Measurements from ENCODE around the gene PLEKHN1.
"Not testable (repeated sequence)": the region's sequence is repeated elsewhere in the genome, so short reads cannot be mapped to it uniquely, and the experiment has no call there.

The PLEKHN1 gene

DNA sequence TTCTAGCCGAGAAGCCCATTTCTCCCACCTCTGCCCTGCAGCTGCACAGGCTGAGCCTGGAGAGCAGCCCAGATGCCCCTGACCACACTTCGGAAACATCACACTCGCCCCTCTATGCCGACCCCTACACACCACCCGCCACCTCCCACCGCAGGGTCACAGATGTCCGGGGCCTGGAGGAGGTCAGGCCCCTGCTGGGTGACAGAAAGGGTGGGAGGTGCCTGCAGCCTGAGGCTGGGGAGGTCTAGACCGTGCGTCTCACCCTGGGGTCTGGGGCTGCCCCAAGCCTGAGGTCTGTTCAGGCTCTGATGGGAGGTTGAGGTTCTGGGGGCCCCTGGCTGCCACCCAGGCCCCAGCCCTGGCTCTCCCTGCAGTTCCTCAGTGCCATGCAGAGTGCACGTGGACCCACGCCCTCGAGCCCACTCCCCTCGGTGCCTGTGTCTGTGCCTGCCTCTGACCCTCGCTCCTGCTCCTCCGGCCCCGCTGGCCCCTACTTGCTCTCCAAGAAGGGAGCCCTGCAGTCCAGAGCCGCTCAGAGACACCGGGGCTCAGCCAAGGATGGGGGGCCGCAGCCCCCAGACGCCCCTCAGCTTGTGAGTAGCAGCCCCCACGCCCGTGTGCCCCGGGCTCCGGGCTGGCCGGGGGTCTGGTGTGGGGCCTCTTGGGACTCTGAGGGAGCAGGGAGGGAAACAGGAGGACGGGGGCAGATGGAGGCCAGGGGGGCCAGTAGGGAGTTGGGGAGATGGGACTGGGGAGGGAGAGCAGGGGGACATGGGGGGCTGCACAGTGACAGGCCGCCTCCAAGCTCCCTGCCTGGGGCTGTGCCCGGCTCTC, 7.4 kb downstream of the PLEKHN1 start:
- no peak for DNase-seq (ENCODE audit: low read depth)
- H3K4me3 ChIP-seq (ENCODE audit: low read length) = no peak overlapping the region
- TF ChIP-seq, protein P1, sequence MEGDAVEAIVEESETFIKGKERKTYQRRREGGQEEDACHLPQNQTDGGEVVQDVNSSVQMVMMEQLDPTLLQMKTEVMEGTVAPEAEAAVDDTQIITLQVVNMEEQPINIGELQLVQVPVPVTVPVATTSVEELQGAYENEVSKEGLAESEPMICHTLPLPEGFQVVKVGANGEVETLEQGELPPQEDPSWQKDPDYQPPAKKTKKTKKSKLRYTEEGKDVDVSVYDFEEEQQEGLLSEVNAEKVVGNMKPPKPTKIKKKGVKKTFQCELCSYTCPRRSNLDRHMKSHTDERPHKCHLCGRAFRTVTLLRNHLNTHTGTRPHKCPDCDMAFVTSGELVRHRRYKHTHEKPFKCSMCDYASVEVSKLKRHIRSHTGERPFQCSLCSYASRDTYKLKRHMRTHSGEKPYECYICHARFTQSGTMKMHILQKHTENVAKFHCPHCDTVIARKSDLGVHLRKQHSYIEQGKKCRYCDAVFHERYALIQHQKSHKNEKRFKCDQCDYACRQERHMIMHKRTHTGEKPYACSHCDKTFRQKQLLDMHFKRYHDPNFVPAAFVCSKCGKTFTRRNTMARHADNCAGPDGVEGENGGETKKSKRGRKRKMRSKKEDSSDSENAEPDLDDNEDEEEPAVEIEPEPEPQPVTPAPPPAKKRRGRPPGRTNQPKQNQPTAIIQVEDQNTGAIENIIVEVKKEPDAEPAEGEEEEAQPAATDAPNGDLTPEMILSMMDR (IDR thresholded peaks at IDR 0.05; ENCODE audit: insufficient read depth, low read depth, low read length, missing control alignments) = no peak

DNA sequence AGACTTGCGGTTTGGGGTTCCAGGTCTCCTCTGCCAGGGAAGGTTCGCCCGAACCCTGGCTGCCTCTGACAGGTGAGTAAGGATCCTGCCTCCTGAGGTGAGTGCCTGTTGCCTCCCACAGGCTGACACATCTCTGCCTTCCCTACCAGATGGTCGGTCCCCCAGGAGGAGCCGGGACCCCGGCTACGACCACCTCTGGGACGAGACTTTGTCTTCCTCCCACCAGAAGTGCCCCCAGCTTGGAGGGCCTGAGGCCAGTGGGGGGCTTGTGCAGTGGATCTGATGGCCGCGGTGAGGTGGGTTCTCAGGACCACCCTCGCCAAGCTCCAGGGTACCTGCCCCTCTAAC, 8.0 kb downstream of the PLEKHN1 start:
- no peak overlapping the region for H3K4me3 ChIP-seq (ENCODE audit: low read length)
- TF ChIP-seq, protein P1 (IDR thresholded peaks at IDR 0.05; ENCODE audit: insufficient read depth, low read depth, low read length, missing control alignments) = no peak
- no peak for DNase-seq (ENCODE audit: low read depth)

DNA sequence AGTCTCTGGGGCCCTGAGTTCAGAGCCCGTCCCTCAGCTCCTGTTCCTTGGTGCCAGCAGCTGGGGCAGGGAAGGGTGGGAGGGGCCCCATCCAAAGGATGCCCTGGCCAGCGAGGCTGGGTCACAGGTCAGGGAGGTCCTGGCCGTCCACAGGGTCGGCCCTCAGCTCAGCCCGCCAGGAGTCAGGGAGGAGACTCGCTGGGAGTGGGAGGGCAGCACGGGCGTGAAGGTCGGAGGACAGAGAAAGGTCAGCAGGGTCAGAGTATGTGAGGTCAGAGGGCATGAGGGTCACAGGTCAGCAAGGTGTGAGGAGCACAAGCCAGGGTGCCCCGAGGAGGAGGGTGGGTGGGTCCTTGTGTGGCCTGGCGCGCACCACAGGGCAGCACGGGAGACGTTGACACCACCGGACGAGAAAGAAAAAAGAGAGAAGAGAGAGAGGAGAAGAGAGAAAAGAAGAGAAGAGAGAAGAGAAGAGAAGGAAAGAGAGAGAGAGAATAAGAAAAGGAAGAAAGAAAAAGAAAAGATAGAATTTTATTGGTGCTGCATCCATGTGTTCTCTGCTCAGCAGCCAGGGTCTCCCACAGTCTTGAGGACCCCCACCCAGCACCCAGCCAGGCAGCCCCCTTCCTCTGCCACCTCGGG, 8.5 kb downstream of the PLEKHN1 start:
- no peak for DNase-seq (ENCODE audit: low read depth)
- H3K4me3 ChIP-seq (ENCODE audit: low read length) = no peak overlapping the region
- TF ChIP-seq, protein P1 (IDR thresholded peaks at IDR 0.05; ENCODE audit: insufficient read depth, low read depth, low read length, missing control alignments) = no peak

DNA sequence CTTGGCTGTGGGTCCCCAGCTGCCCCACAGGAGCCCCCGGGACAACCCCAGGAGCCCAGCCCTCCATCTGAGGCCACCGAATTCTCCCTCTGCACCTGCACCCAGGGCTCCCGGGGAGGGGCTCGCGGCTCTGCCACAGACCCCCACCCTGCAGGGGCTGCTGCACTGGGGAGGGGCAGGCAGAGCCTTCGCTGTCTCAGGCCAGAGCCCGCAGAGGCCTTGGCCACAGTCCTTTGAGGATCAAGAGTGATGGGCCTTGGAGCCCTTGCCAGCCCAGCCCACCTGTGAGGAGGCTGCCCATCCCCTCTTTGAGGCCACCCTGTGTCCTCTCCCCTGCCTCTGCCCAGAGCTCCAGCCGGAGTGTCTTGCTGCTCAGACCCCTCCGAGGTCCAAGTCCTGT, 9.1 kb downstream of the PLEKHN1 start:
- no peak for DNase-seq (ENCODE audit: low read depth)
- no peak overlapping the region for H3K4me3 ChIP-seq (ENCODE audit: low read length)
- TF ChIP-seq, protein P1 (IDR thresholded peaks at IDR 0.05; ENCODE audit: insufficient read depth, low read depth, low read length, missing control alignments) = no peak

DNA sequence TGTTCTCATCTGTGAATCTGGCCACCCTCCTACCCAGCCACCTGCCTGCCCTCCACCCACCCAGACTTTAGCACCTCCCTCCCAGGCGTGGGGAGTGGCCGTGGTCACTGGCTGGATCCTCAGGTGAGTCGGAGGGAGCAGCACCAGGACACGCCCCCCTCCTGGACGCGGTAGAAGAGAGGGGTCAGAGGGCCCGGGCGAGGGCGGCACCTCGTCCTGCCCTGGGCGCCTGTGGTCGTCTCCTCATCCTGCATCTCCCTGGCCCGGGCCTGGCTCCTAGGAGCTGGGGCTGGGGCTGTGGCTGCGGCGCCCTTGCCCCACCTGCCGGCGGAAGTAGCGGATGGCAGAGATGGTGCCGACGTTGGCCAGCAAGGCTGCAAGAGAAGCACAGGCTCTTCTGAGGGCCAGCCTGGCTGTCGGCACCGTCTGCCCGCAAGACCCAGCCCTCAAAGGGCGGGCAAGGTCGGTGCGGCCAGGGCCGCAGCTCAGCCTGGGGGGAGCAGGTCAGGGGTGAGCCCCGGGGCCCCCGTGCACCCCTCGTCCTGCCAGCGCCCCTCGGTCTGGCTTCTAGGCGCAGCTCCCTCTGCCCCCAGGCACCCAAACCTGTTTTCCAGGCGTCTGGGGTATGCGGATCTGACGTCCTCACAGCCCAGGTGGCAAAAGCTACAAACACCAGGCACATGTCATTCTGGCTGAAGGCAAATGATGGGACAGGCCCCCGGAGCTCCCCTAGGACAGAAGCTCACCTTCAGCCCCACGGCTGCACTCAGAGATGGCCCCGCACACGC, 9.8 kb downstream of the PLEKHN1 start:
- H3K4me3 ChIP-seq (ENCODE audit: low read length) = no peak overlapping the region
- peak; percentile 76 for DNase-seq (ENCODE audit: low read depth)
- TF ChIP-seq, protein P1 (IDR thresholded peaks at IDR 0.05; ENCODE audit: insufficient read depth, low read depth, low read length, missing control alignments) = peak; percentile 58

GRCh38 chr1:976791-977190, 10.5 kb downstream of the PLEKHN1 start:
- DNase-seq (ENCODE audit: low read depth); H3K4me3 ChIP-seq (ENCODE audit: low read length): not testable (repeated sequence)
